ENCODE measurements around the gene KRT74.

KRT74 gene

DNA sequence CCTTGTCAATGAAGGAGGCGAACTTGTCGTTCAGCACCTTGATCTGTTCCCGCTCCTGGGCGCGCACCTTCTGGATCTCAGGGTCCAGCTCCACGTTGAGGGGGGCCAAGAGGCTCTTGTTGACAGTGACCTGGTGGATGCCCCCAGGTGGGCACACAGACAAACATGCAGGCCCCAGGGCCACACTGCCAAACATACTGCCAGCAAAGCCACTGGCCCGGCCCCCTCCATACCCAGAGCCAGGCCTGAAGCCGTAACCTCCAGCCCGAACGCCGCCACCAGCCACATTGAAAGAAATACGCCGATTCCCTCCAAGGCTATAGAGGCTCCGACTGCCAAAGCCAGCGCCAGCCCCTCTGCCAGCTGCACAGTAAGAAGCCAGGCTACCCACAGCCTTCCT is 337 bp downstream of the KRT74 start:
- DNase-seq (ENCODE audit: low read depth, low spot score) = no peak

DNA sequence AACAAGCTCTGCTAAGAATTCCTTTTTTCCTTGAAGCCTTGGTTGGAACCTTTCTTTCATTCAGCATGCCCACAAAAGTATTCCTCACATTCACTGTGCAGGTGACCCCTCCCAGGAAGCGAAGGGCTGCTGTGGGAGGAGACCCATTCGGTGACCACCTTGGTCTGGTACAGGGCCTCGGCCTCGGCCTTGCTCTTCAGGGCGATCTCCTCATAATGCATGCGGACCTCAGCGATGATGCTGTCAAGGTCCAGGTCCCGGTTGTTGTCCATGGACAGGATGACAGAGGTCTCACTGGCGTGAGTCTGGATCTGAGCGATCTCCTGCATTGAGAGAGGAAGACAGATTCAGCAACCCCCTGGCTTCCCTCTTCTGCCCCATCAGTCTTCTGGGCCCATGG is 3.1 kb downstream of the KRT74 start:
- DNase-seq (ENCODE audit: low read depth, low spot score) = no peak

DNA sequence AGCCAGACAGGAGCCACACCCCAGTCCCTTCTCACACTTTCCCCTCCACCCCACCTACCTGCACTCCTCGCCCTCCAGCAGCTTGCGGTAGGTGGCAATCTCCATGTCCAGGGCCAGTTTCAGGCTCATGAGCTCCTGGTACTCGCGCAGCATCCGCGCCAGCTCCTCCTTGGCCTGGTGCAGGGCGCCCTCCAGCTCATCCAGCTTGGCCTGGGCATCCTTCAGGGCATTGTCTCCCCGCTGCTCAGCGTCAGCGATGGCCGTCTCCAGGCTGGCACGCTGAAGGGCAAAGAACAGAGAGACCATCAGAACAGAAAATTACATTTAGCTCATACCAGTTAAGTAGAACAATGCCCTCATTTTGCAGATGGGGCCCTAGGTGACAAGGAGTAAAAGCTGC is 5.5 kb downstream of the KRT74 start:
- no peak for DNase-seq (ENCODE audit: low read depth, low spot score)

DNA sequence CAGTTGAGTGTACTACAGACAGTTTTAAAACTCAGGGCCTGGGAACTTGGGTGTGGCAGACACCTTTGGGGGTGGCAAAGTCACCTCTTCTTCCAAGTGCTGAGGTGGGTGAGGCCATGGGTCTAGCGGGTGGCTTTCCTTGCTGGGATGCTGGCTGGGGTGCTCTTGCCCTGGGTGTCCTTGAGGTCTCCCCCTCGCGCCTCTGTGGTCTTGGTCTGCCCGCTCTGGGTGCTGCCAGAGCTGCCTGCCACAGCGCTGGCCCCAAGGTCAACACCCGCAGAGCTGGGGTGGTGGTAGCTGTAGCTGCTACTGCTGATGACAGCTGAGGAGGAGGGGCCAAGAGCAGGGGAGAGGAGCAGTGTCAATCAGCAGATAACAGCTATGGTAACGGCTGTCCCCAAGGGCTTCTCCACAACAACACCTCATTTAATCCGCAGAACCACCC is 6.8 kb downstream of the KRT74 start:
- no peak for DNase-seq (ENCODE audit: low read depth, low spot score)

DNA sequence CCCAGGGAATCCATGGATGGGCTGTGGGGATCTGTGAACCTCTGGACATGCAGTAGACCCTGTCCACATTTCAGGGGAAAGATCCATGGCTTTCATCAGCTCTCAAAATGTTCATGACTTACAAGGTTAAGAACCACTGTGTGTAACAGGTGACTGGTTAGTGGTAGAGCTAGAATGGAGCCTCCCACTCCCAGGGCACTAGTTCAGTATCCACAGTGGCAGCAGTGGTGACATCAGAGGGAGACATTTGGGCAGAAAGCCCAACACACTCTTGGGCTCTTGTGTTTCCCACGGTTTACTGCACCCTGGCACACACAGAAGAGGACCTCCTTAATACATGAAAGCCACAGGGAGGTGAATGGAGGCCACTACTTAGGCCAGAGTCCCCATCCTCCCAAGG is 9.1 kb downstream of the KRT74 start:
- no peak for DNase-seq (ENCODE audit: low read depth, low spot score)

DNA sequence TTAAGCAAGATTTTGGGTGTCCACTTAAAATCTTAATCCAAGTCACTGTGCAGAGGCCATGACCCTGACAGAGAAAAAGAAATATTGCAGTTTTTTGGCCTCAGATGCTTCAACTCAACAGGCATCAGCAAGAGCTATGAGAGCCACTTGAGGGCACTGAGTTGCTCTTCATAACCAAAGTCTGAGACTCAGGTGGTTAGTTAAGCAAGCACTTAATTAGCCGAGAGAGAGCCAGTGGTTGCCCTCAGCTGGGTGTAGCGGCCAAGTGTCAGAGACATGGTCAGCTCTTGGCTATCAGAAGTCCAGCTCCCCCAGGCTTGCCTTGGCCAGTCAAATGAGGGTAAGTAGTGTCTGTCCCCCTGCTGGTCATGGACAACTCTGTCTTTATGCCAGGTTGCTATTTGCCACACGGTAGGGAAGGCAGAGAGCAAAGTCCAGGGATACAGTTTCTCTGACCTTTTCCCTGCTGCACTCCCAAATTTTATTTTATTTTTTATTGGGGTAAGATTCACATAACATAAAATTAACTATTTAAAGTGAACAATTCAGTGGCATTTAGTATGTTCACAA is 11.7 kb downstream of the KRT74 start:
- no peak for DNase-seq (ENCODE audit: low read depth, low spot score)

DNA sequence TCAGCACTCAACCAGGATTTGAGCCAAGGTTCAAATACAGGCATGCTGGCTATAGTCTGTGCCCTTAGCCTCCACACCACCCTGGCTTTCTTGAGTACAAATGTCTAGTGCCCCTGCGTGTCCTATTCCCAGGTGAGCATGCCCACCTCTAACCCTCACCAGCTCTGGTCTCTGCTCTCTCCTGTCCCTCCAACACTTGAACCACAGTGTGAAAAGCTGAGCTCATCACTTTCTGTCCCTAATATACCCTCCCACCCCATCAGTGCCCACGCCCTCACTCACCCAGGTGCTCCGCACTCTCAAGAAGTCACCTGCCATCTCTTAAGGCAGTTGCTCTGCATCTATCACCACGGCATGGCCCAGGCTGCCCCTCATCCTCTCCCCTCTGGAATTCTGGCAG is 13.7 kb downstream of the KRT74 start:
- no peak for DNase-seq (ENCODE audit: low read depth, low spot score)

DNA sequence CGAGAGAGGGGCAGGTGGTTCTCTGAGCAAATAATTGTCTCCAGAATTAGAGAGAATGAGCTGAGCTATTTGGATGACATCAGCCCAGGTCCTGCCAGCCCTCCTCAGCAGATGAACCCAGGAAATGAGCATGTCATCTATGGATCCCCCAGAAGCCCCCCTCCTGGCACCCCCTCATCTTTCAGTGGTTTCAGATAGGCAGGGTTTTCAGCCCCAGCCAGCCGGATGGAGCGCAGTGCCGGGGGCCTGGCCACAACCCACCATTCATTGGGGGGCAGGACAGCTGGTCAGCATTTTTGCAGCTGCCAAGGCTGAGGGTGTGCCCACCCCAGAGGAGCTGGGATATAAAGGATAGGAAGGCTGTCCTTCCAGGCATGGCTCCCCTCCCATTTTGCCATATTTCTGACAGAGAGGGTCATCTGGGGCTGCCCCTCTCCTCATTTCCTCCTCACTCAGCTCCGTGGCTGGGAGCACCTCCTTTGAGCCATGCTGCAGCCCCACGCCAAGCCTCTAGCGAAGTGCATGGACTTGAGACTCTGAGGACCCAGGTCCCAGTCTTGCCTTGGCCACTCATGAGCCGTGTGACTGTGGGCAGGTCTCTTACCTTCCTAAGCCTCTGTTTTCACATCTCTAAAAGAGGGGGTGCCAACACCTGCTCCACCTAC is 14.7 kb downstream of the KRT74 start:
- no peak for DNase-seq (ENCODE audit: low read depth, low spot score)

DNA sequence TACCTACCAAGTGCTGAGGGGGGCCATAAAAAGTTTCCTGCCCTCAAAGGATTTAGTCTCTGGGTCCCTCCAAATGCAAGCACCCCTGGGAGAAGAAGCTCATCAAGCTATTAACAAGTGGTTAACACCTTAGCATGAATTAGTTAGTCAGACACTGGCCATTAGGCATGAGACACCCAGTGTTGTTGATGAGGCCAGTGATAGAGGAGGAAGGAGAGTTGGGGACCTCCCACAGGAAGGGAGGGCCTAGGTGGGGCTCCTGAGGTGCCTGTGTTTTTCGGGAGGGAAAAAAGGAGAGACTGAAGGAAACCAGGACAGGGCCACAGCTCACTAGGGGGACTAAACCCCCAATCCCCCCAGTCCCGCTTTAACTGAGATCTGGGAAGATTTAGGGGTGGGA is 16.2 kb downstream of the KRT74 start:
- no peak for DNase-seq (ENCODE audit: low read depth, low spot score)

DNA sequence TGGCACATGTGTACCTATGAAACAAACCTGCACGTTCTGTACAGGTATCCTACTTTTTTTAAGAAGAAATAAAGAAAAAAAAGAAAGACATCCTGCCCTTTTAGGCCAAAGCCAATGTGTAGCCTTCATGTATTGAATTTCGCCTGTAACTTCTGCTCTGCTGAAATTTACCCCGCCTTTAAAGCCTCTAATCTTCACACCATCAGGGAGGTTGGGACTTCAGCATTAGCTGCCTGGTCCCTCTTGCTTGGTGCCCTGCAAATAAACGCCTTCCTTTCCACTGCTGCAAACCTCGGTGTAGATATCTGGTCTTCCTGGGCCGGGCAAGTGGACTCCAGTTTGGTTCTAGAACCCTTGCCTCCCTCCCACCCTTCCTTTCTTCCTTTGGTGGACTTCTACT is 18.1 kb downstream of the KRT74 start:
- DNase-seq (ENCODE audit: low read depth, low spot score) = no peak

DNA sequence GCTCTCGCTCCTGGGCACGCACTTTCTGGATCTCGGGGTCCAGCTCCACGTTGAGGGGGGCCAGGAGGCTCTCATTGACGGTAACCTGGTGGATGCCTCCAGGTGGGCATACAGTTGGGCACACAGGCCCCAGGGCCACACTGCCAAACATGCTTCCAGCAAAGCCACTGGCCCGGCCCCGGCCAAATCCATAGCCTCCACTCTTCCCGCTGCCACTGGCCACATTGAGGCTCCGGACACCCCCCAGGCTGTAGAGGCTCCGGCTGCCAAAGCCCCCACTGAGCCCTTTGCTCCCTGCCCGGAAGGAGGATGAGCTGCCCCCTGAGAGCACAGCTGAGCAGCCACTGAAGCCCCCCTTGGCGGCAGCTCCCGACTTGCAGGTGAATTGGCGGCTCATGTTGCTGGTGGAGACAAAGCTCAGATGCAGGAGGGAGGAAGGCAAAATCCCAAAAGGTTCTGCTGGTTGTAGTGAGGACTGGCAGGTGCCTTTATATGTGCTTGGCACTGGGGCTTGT is 20.9 kb downstream of the KRT74 start, which contains the start of gene KRT71:
Gene KRT71, minus strand, starts transcription at position 465 of the 515 bp plus-strand sequence. Its CDS starts 68 bp downstream, at position 397.
- DNase-seq (ENCODE audit: low read depth, low spot score) = no peak

DNA sequence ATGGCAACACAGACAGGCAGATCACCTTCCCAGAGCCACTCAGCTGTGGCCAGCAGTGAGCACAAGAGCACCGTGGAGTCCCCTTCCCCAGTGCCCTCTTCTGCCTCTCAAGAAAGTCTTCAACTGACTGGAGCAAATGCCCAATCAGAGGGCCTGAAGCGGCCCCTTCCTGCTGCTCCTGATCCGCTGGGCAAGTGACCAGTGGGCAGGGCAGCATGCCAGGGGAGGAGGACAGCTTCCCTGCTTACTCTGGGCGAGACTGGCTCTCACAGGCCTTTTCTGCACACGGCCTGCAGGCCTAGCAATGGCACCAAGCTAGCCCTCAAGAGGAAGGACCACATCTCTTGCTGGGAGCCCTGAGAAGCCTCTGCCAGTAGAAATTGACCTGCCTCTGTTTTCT is 21.6 kb downstream of the KRT74 start:
- DNase-seq (ENCODE audit: low read depth, low spot score) = no peak

DNA sequence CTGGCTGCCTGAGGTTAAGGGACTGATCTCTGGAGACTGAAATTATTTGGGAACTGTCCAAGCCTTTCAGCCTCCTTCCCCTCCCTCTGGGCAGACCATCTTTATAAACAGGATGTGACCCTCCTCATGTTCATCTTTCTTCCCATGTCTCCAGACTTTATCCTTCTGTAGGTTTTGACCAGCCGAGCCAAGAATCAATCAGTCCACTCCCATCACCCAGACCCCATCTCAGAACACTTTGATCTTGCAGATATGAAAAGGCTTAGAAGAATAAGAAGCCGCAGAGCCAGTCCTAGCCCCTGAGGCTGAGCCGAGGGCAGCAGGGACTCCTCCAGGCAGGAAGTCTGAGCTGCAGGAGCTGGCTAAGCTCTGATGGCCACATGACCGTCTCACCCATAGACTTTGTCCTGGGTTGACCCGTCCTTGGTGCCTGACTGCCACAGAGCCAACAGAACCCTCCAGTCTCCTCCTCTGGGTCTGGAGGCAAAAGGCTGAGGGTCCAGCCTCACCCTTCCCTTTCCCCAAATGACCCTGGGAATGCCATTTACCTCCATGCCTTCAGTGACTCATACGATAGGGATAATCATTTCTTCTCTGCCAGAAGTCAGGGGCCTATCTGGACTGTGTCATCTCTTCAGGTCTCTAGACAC is 22.3 kb downstream of the KRT74 start:
- no peak for DNase-seq (ENCODE audit: low read depth, low spot score)

DNA sequence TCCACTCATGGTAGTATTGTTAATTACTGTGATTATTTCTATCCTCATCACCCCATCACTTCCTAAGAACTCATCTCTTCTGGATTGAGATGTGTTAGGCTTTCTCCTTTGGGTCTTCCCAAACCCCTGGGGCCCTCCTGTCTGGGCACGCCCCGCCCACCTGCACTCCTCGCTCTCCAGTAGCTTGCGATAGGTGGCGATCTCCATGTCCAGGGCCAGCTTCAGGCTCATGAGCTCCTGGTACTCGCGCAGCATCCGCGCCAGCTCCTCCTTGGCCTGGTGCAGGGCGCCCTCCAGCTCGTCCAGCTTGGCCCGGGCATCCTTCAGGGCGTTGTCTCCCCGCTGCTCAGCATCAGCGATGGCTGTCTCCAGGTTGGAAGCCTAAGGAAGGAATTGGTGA is 27.5 kb downstream of the KRT74 start:
- no peak for DNase-seq (ENCODE audit: low read depth, low spot score)

DNA sequence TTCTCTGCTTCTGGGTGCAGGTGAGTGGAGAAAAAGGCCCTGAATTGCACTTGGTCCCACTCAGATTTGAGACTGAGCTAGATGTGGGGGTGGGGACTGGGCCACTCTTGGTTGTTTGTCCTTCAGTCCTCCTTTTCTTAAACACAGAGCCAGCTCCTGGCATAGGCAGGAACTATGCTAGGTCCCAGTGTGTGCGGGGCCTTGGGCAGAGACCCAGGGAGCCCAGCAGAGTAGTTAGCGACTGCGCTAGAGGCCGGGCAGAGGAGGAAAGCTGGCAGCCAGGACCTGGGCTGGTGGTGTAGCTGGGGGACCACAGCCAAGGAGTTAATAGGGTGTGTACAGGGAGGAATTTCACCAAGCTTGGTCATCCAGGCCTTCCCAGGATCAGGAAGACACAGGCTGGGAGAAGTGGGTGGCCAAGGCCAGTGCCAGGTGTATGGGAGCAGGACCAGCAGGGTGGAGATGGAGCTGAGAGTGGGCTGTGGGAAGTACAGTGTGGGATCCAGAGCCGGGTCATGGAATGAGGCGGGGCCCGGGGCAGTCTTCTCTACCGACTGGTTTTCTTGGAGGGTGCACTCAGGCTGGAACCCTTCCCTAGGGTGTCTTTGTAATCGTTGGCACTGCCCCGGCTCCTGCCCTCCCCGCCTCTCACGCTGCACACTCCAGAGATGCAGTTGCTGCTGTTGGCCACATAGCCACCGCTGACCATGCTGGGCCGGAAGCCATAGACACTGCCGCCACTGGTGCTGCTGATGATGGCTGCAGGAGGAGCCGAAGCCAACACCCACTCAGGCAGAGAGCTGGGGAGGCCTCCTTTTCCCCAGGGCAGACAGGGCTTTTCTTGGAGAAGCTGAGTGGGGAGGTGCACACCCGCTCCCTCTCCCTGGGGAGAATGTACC is 29.4 kb downstream of the KRT74 start:
- DNase-seq (ENCODE audit: low read depth, low spot score) = no peak

DNA sequence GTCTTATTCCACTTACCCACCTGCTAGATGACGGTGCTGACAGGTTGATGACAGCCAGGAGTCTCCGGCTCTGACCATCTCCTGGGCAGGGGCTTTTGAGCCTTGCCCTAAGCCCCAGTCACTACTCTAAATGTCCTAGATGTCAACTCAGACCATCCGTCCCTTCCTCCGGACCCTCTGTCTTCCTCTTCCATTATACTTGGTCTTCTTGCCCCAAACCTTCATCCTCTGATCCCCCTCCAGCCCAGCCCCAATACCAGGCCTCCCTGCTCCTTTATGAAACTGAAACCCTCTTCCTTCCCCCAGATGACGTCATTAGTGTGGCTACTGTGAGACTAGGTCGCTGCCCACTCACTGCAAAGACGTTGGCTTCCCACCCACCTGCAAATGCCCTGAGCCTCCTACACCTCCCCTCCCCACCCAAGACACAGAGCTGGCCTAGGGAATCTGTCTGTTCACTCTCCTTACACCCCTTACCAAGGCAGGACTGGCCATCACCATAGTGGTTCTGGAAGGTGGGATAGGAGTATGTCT is 30.8 kb downstream of the KRT74 start:
- no peak for DNase-seq (ENCODE audit: low read depth, low spot score)

DNA sequence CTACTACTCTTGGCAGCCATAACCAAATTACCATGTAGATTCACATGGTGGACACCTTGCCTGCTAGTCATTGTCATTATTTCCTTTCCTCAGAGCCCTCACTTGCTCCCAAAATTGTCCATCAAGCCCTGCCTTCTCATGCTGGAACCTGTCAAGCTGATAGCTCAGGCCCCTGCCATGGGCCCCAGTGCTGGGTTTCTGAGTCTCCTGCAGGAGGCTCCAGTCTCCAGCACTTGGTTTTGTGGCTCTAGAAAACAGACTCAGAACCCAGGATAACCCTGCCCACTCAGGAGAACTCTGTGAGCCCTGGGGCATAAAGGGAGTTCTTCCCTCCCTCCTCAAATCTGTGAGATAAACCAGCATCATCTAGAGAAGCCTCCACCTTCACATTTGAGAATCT is 31.5 kb downstream of the KRT74 start:
- DNase-seq (ENCODE audit: low read depth, low spot score) = no peak

DNA sequence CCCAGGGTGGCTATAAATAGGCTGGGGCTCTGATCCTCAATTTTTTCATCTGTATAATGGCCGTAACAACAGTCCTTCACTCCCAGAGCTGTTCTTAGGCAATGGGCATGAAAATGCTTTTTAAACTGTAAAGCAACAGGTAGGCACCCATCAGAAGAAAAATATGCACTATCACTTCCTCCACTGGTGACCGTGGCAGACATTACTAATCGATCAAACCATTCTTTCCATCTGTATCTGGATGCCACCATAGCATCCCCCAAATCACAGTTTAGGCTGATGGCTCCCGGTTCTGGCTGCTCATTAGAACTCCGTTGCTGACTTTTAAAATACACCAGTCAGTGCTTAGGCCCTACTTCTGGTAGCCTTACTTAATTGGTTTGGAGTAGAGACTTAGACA is 31.9 kb downstream of the KRT74 start:
- DNase-seq (ENCODE audit: low read depth, low spot score) = no peak

DNA sequence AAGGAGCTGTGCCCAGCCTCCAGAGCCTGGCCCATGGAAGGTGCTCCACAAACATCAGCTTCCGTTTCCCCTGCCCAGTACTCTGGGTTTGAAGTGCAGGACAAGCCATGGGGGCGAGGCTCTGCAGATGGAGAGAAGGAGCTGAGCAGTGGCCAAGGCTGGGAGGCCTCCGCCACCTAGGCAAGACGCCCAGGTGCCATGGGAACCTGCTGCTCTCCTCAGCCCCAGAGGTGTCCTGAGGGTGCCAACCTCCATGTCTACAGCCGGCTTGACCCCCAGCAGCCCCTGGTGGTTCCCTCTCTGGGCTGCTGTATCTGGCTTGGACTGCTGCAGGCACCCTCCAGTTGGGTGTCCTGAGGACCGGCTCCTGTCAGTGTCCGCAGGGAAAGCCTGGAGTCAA is 33.1 kb downstream of the KRT74 start:
- no peak for DNase-seq (ENCODE audit: low read depth, low spot score)

DNA sequence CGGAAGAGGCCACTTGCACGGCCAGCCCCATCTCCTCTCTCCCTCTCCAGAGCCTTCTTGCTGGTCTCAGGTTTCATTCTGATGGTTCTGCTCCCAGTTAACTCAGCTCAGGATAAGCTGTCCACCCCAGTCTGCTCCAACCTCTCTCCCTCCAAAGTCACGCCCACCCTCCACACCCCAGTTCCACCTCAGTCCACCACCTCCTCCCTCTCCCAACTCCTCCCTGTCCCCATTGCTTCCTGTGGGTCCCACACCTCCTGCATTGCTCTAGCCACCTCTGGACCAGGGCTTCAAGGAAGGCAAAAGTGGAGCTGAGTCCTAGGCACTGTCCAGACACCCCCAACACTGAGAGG is 33.8 kb downstream of the KRT74 start:
- DNase-seq (ENCODE audit: low read depth, low spot score) = no peak

DNA sequence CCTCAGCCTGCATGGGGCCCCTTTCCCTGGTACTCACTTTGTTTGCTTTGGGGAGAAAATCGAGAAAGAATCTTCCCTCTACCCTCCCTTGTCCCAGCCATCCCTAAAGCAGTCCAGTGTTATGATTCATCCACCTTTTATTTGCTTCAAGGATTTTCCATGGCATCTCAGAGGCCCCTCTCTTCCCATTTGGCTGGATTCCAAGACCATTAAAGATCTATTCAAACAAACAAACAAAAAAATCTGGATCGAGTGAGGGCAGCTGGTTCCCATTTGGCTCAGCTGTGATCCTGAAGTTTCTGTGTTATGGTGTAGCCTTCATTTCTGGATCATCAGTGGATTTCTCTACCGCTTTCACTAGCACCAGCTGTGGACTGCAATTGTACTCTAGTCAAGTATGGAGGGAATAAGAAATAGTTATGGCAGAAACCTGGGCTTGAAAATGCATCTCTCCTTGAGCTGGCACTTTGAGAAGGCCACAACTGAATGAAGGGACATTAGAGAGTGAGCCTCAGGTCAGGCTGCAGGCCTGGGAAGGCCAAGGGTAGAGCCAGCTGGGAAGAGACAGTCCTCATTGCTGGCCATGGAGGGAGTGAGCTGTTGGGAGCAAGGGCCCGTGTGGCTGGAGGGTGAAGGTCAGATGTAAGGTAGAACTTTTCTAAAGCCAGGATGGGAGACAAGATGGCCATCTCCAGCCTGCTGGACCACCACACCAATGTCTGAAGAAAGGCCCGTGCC is 34.4 kb downstream of the KRT74 start:
- DNase-seq (ENCODE audit: low read depth, low spot score) = no peak

Data from iPS DF 19.7 (cell line).